SK-N-SH (cell line): ENCODE measurements around the gene WNT6. TPM values are rescaled to one million over a fixed set of nuclear protein-coding genes. Genes with fewer than 3 reads are reported as not detected.

Source experiments
- CTCF ChIA-PET: fragments of 300-600, 350-600 bp; formaldehyde crosslinking; extraction: SDS; loops from one replicate; lab custom pipeline; 2021; lab: Yijun Ruan, JAX
- POLR2A ChIA-PET: fragments of 350-600 bp; sonication (Branson Sonifier 250); formaldehyde crosslinking; extraction: SDS; loops from one replicate; lab custom pipeline; 2020; ENCODE audit warnings: antibody characterized with exemption, inconsistent platforms; lab: Yijun Ruan, JAX
- DNase-seq: peaks from one replicate; pipeline ENCODE4 v3.0.0; 2012
- H2AFZ ChIP-seq: fragments of 200-600 bp; sonication (generic); 2 replicates; pipeline ENCODE4 v1.8.1; 2016; ENCODE audit warnings: antibody characterized with exemption, mild to moderate bottlenecking, low read depth
- H3F3A ChIP-seq: fragments of 200-600 bp; sonication (generic); replicated peaks from 2 replicates; pipeline ENCODE3; 2016; ENCODE audit warnings: antibody characterized with exemption, mild to moderate bottlenecking; ENCODE audit not compliant: insufficient read depth
- H3K27ac ChIP-seq, 2 experiments: fragments of 200-500 bp in 1 of 2; fragments of 200-600 bp in 1 of 2; sonication (Bioruptor generic) in 1 of 2; sonication (generic), shearing (Covaris generic) in 1 of 2; 2 replicates each; pipeline versions ENCODE4 v1.5.1 to v1.6.1; 2014 to 2016; ENCODE audit warnings: low read depth in 2 of 2, inconsistent platforms in 1 of 2, low read length in 1 of 2, mild to moderate bottlenecking in 1 of 2, mixed read lengths in 1 of 2
- H3K27me3 ChIP-seq: fragments of 200-600 bp; sonication (generic), shearing (Covaris generic); 2 replicates; pipeline ENCODE4 v1.6.1; 2016; ENCODE audit warnings: mixed run types; ENCODE audit not compliant: insufficient read depth
- H3K36me3 ChIP-seq, 2 experiments: fragments of 200-500 bp in 1 of 2; fragments of 200-600 bp in 1 of 2; sonication (Bioruptor generic) in 1 of 2; sonication (generic) in 1 of 2; replicated peaks in 1 of 2; 2 replicates each; pipeline versions ENCODE3 to v1.5.1; 2014 to 2016; ENCODE audit warnings: low read length in 1 of 2, mild to moderate bottlenecking in 1 of 2; ENCODE audit not compliant: insufficient read depth in 2 of 2, control insufficient read depth in 1 of 2
- H3K4me1 ChIP-seq, 2 experiments: fragments of 200-500 bp in 1 of 2; fragments of 200-600 bp in 1 of 2; sonication (Bioruptor generic) in 1 of 2; sonication (generic), shearing (Covaris generic) in 1 of 2; 2 replicates each; pipeline versions ENCODE4 v1.5.1 to v1.6.1; 2014 to 2016; ENCODE audit warnings: low read depth in 1 of 2, low read length in 1 of 2, mixed run types in 1 of 2; ENCODE audit not compliant: insufficient read depth in 2 of 2, control insufficient read depth in 1 of 2
- H3K4me2 ChIP-seq: fragments of 200-600 bp; sonication (generic), shearing (Covaris generic); 2 replicates; pipeline ENCODE4 v1.6.1; 2017; ENCODE audit warnings: mixed run types
- H3K4me3 ChIP-seq, 2 experiments: fragments of 200-500 bp in 1 of 2; fragments of 200-600 bp in 1 of 2; sonication (Bioruptor generic) in 1 of 2; sonication (generic), shearing (Covaris generic) in 1 of 2; 2 replicates each; pipeline versions ENCODE4 v1.5.1 to v1.8.1; 2014 to 2016; ENCODE audit warnings: low read depth in 2 of 2, inconsistent platforms in 1 of 2, low read length in 1 of 2, mild to moderate bottlenecking in 1 of 2, mixed read lengths in 1 of 2, moderate library complexity in 1 of 2
- H3K79me2 ChIP-seq: fragments of 200-600 bp; sonication (generic); 2 replicates; pipeline ENCODE4 v1.8.1; 2017; ENCODE audit warnings: mild to moderate bottlenecking; ENCODE audit not compliant: insufficient read depth
- H3K9ac ChIP-seq: fragments of 200-600 bp; sonication (generic); 2 replicates; pipeline ENCODE4 v1.6.1; 2017; ENCODE audit warnings: mixed run types
- H3K9me2 ChIP-seq: fragments of 200-600 bp; sonication (generic); 2 replicates; pipeline ENCODE4 v1.6.1; 2017; ENCODE audit warnings: mixed run types
- H3K9me3 ChIP-seq: fragments of 200-600 bp; sonication (generic); 2 replicates; pipeline ENCODE4 v1.6.1; 2017; ENCODE audit warnings: mixed run types, mild to moderate bottlenecking, moderate library complexity
- H4K20me1 ChIP-seq: fragments of 200-600 bp; sonication (generic); 2 replicates; pipeline ENCODE4 v1.6.1; 2017; ENCODE audit warnings: mild to moderate bottlenecking, mixed run types; ENCODE audit not compliant: insufficient read depth
- CHD2 ChIP-seq: fragments of 150-350 bp; IDR thresholded peaks from 2 replicates; pipeline ENCODE4 v1.6.1; 2018; ENCODE audit warnings: low read length; ENCODE audit not compliant: partially characterized antibody
- CTCF ChIP-seq: fragments of 200-600 bp; sonication (generic); IDR thresholded peaks from 2 replicates; pipeline ENCODE4 v1.6.1; 2017; ENCODE audit warnings: antibody characterized with exemption, mild to moderate bottlenecking, moderate library complexity
- EP300 ChIP-seq, 2 experiments: IDR thresholded peaks; 2 replicates each; pipeline versions ENCODE4 v1.4.0 to v1.6.1; 2012; ENCODE audit warnings: borderline replicate concordance in 1 of 2, low read depth in 1 of 2, low read length in 1 of 2
- FOSL2 ChIP-seq: IDR thresholded peaks from 2 replicates; pipeline ENCODE4 v1.4.0; 2012; ENCODE audit warnings: low read depth, mild to moderate bottlenecking, moderate library complexity, borderline replicate concordance
- FOXJ3 ChIP-seq: sonication (generic); formaldehyde crosslinking; IDR thresholded peaks from 2 replicates; pipeline ENCODE4 v1.5.1; 2020; ENCODE audit warnings: mild to moderate bottlenecking, missing genetic modification reagents
- FOXM1 ChIP-seq: IDR thresholded peaks from 2 replicates; pipeline ENCODE4 v1.4.0; 2012; ENCODE audit warnings: low read depth, mild to moderate bottlenecking
- GATA2 ChIP-seq: sonication (generic); formaldehyde crosslinking; IDR thresholded peaks from 2 replicates; pipeline ENCODE4 v1.5.0; 2020; ENCODE audit warnings: mild to moderate bottlenecking, missing genetic modification reagents
- IRF3 ChIP-seq: fragments of 150-350 bp; IDR thresholded peaks from 2 replicates; pipeline ENCODE4 v1.6.1; 2016; ENCODE audit warnings: mild to moderate bottlenecking, low read depth, low read length
- JUND ChIP-seq: IDR thresholded peaks from 2 replicates; pipeline ENCODE4 v1.4.0; 2012
- MAX ChIP-seq: IDR thresholded peaks from 2 replicates; pipeline ENCODE4 v1.4.0; 2012; ENCODE audit warnings: low read depth
- MEF2A ChIP-seq: IDR thresholded peaks from 2 replicates; pipeline ENCODE4 v1.4.0; 2012; ENCODE audit warnings: low read depth, borderline replicate concordance
- RAD21 ChIP-seq: IDR thresholded peaks from 2 replicates; pipeline ENCODE4 v1.6.1; 2012; ENCODE audit warnings: mild to moderate bottlenecking, low read length
- RFX5 ChIP-seq: IDR thresholded peaks from 2 replicates; pipeline ENCODE4 v1.6.1; 2012; ENCODE audit warnings: mild to moderate bottlenecking, improper control_type of control experiment, low read length
- RXRA ChIP-seq: IDR thresholded peaks from 2 replicates; pipeline ENCODE4 v1.4.0; 2012; ENCODE audit warnings: low read depth, mild to moderate bottlenecking, borderline replicate concordance
- SMC3 ChIP-seq: IDR thresholded peaks from 2 replicates; pipeline ENCODE4 v1.6.1; 2012; ENCODE audit warnings: low read depth, low read length, improper control_type of control experiment
- ZBTB33 ChIP-seq: IDR thresholded peaks from 2 replicates; pipeline ENCODE4 v1.4.0; 2012; ENCODE audit warnings: low read depth, borderline replicate concordance
- WGBS: methylation state at CpG from one replicate; pipeline ENCODE4 v1.1.6; 2017; ENCODE audit warnings: low lambda C conversion rate; 5-methylcytosine and 5-hydroxymethylcytosine counted together
- polyA plus RNA-seq, 3 experiments: library from polyadenylated mRNA; depleted of rRNA; stranded (reverse); fragments of >200 nt; gene quantifications; 2 replicates each; pipeline ENCODE4 v1.2.3, GENCODE V29; 2012
- TF ChIP-seq, protein P1 (sequence below): IDR thresholded peaks from 2 replicates; pipeline ENCODE4 v1.6.1; 2012; ENCODE audit warnings: mild to moderate bottlenecking, low read depth, low read length, moderate library complexity

The WNT6 gene
- polyA plus RNA-seq, 1 of the 3 experiments (the other 2 are of a cell fraction), result 0.08 TPM

DNA sequence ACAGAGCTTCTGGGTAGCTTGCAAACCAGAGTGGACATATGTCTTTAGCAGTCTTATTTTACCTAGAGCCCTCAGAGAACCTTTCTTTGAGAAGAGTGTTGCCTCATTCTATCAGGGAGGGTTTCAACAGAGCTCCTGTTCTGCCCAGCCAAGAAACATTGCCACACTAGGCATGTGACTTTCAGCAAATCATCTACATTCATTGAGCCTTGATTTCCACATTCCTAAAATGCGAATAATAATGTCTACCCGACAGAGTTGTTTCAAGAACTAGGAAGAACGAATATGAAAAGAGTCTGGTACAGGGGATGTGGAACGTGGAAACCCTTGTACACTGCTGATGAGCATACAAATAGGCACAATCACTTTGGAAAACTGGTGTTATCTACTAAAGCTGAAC lies 20.2 kb upstream of the WNT6 start:
- no peak overlapping the region for H3K4me3 ChIP-seq
- 31% methylated on average over 4 of the region's 4 CpGs for WGBS
- DNase-seq, result no peak
- TF ChIP-seq ZBTB33 (no peak), MEF2A (no peak), FOXM1 (no peak), RXRA (no peak), JUND (no peak), MAX (no peak), IRF3 (no peak)
- TF ChIP-seq, protein P1, sequence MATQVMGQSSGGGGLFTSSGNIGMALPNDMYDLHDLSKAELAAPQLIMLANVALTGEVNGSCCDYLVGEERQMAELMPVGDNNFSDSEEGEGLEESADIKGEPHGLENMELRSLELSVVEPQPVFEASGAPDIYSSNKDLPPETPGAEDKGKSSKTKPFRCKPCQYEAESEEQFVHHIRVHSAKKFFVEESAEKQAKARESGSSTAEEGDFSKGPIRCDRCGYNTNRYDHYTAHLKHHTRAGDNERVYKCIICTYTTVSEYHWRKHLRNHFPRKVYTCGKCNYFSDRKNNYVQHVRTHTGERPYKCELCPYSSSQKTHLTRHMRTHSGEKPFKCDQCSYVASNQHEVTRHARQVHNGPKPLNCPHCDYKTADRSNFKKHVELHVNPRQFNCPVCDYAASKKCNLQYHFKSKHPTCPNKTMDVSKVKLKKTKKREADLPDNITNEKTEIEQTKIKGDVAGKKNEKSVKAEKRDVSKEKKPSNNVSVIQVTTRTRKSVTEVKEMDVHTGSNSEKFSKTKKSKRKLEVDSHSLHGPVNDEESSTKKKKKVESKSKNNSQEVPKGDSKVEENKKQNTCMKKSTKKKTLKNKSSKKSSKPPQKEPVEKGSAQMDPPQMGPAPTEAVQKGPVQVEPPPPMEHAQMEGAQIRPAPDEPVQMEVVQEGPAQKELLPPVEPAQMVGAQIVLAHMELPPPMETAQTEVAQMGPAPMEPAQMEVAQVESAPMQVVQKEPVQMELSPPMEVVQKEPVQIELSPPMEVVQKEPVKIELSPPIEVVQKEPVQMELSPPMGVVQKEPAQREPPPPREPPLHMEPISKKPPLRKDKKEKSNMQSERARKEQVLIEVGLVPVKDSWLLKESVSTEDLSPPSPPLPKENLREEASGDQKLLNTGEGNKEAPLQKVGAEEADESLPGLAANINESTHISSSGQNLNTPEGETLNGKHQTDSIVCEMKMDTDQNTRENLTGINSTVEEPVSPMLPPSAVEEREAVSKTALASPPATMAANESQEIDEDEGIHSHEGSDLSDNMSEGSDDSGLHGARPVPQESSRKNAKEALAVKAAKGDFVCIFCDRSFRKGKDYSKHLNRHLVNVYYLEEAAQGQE, result no peak
- TF ChIP-seq, all 33 proteins: peak for 0
- peaks cover 0 to 4% of the 10 kb centered on the region in 2 experiments; a peak in 2 of 4 replicates for H3K4me1 ChIP-seq
- H3K79me2 ChIP-seq, result no peaks in the 10 kb centered on the region
- no peaks in the 10 kb centered on the region for H3F3A ChIP-seq
- H3K9ac ChIP-seq, result no peak overlapping the region
- no peak overlapping the region for H3K4me2 ChIP-seq
- ChIA-PET CTCF (interaction anchor here (2.6 to 2.7 kb wide), 2 partner anchors 8 to 10 kb away, joined by 7 to 14 read pairs; no protein-coding TSS in a partner anchor), POLR2A (no interaction called here)
- no peaks in the 10 kb centered on the region for H4K20me1 ChIP-seq
- H3K36me3 ChIP-seq, result no peaks in the 10 kb centered on the region
- H3K27me3 ChIP-seq, result no peaks in the 10 kb centered on the region; the same call in 1 of the 2 replicates
- H3K9me2 ChIP-seq, result no peaks in the 10 kb centered on the region
- H3K9me3 ChIP-seq, result no peaks in the 10 kb centered on the region
- no peak overlapping the region for H2AFZ ChIP-seq
- no peak overlapping the region for H3K27ac ChIP-seq

- Histone ChIP-seq H3K79me2 (no peaks in the 10 kb centered on the region), H3F3A (no peaks in the 10 kb centered on the region), H3K36me3 (no peaks in the 10 kb centered on the region), H3K4me3 (no peak overlapping the region), H3K4me2 (no peak overlapping the region), H3K9ac (no peak overlapping the region), H3K27me3 (no peaks in the 10 kb centered on the region; the same call in 1 of the 2 replicates), H4K20me1 (no peaks in the 10 kb centered on the region), H2AFZ (no peak overlapping the region), H3K9me2 (no peaks in the 10 kb centered on the region), H3K9me3 (no peaks in the 10 kb centered on the region), H3K4me1 (no peaks in the 10 kb centered on the region; a peak in 1 of 4 replicates), H3K27ac (no peak overlapping the region)
- WGBS, result 17% methylated on average over 1 of the region's 1 CpG
- no peak for DNase-seq
- POLR2A ChIA-PET, result no interaction called here
- CTCF ChIA-PET, result interaction anchor here (2.6 to 2.7 kb wide), 2 partner anchors 8 to 11 kb away, joined by 7 to 14 read pairs; no protein-coding TSS in a partner anchor
- TF ChIP-seq RFX5 (no peak), GATA2 (CRISPR knock-in tag) (no peak), CTCF (no peak), JUND (no peak), IRF3 (no peak), RAD21 (no peak), SMC3 (no peak), CHD2 (no peak), FOSL2 (no peak), FOXJ3 (CRISPR knock-in tag) (no peak), EP300 (IDR thresholded peaks at IDR 0.05; ENCODE audit: borderline replicate concordance in 1 of 2, low read depth in 1 of 2, low read length in 1 of 2) (no peak)
Measured at GRCh38 chr2:218839888-218840287, 19.7 kb upstream of the WNT6 start.
